Measurements from ENCODE around the gene JPT1.
A peak's percentile ranks its signal among the peaks of the same experiment; 100 is the strongest.

JPT1 gene

GRCh38 chr17:75182569-75183436 is 28.5 kb upstream of the JPT1 start, which contains the start of gene SUMO2:
Gene SUMO2, minus strand, starts transcription at chr17:75182959. Its CDS starts 125 bp downstream, at chr17:75182834.
- Histone ChIP-seq H3K27ac (replicated peaks) (peak within 1 kb of the TSS; percentile 95), H3K4me3 (replicated peaks; ENCODE audit: insufficient read depth, low read length) (peak within 1 kb of the TSS; percentile 92), H3K27me3 (ENCODE audit: insufficient read depth, poor library complexity, severe bottlenecking) (no peaks in the 10 kb centered on the region)
- DNase-seq (ENCODE audit: low read depth in 1 of 2, low spot score in 1 of 2) = peak; percentile 92 to 94
- TF ChIP-seq REST (IDR thresholded peaks at IDR 0.05; ENCODE audit: insufficient replicate concordance, low read depth) = peak; percentile 66
- no peak for TF ChIP-seq GABPA (IDR thresholded peaks at IDR 0.05; ENCODE audit: low read depth)
- peak; percentile 56; the same call in 1 of the 2 replicates for TF ChIP-seq SPI1 (IDR thresholded peaks at IDR 0.05; ENCODE audit: borderline replicate concordance, low read depth)
- TF ChIP-seq CTCF (IDR thresholded peaks at IDR 0.05; ENCODE audit: insufficient read depth, low read length) = no peak
- peak; percentile 78; the same call in 1 of the 2 replicates for TF ChIP-seq POLR2AphosphoS5 (IDR thresholded peaks at IDR 0.05; ENCODE audit: low read depth)

- Histone ChIP-seq H3K27ac (replicated peaks) (peak overlapping the region; percentile 95), H3K4me3 (replicated peaks; ENCODE audit: insufficient read depth, low read length) (peak overlapping the region; percentile 92), H3K27me3 (ENCODE audit: insufficient read depth, poor library complexity, severe bottlenecking) (no peaks in the 10 kb centered on the region)
- peak in 1 of 2 experiments; percentile 2 for DNase-seq (ENCODE audit: low read depth in 1 of 2, low spot score in 1 of 2)
- TF ChIP-seq REST (IDR thresholded peaks at IDR 0.05; ENCODE audit: insufficient replicate concordance, low read depth) (no peak), POLR2AphosphoS5 (IDR thresholded peaks at IDR 0.05; ENCODE audit: low read depth) (no peak), GABPA (IDR thresholded peaks at IDR 0.05; ENCODE audit: low read depth) (no peak), SPI1 (IDR thresholded peaks at IDR 0.05; ENCODE audit: borderline replicate concordance, low read depth) (no peak), CTCF (IDR thresholded peaks at IDR 0.05; ENCODE audit: insufficient read depth, low read length) (no peak)
Measured at GRCh38 chr17:75182319-75182568, 27.9 kb upstream of the JPT1 start.

- Histone ChIP-seq H3K27ac (replicated peaks) (peak overlapping the region; percentile 95), H3K4me3 (replicated peaks; ENCODE audit: insufficient read depth, low read length) (peak overlapping the region; percentile 92), H3K27me3 (ENCODE audit: insufficient read depth, poor library complexity, severe bottlenecking) (no peaks in the 10 kb centered on the region)
- TF ChIP-seq REST (IDR thresholded peaks at IDR 0.05; ENCODE audit: insufficient replicate concordance, low read depth) (no peak), GABPA (IDR thresholded peaks at IDR 0.05; ENCODE audit: low read depth) (no peak), POLR2AphosphoS5 (IDR thresholded peaks at IDR 0.05; ENCODE audit: low read depth) (no peak), SPI1 (IDR thresholded peaks at IDR 0.05; ENCODE audit: borderline replicate concordance, low read depth) (no peak), CTCF (IDR thresholded peaks at IDR 0.05; ENCODE audit: insufficient read depth, low read length) (no peak)
- DNase-seq (ENCODE audit: low read depth in 1 of 2, low spot score in 1 of 2) = peak in 1 of 2 experiments; percentile 34
Measured at GRCh38 chr17:75181608-75182318, 27.5 kb upstream of the JPT1 start.
